ENCODE measurements around the gene GALNT10. TPM values are rescaled to one million over a fixed set of nuclear protein-coding genes. Genes with fewer than 3 reads are reported as not detected.

GALNT10 gene
- total and polyA plus RNA-seq, 2 experiments from 2014 or later: 3.2 to 12.9 TPM

GRCh38 chr5:154411338-154411737 is 220.8 kb downstream of the GALNT10 start:
- Histone ChIP-seq H3K27ac (ENCODE audit: low read depth) (no peak overlapping the region), H4K20me1 (replicated peaks; ENCODE audit: insufficient read depth) (no peaks in the 10 kb centered on the region), H3K27me3 (ENCODE audit: insufficient read depth) (no peaks in the 10 kb centered on the region), H3F3A (replicated peaks; ENCODE audit: low read depth) (no peaks in the 10 kb centered on the region), H3K4me3 (no peak overlapping the region), H3K9me2 (ENCODE audit: insufficient read depth) (no peaks in the 10 kb centered on the region), H3K79me2 (replicated peaks; ENCODE audit: insufficient read depth) (no peaks in the 10 kb centered on the region), H3K4me2 (no peak overlapping the region), H3K4me1 (ENCODE audit: insufficient read depth) (no peaks in the 10 kb centered on the region), H3K36me3 (ENCODE audit: insufficient read depth) (no peaks in the 10 kb centered on the region), H2AFZ (no peak overlapping the region)
- Mint-ChIP-seq H3K4me3 (no peak overlapping the region), H3K9me3 (no peaks in the 10 kb centered on the region), H3K4me1 (no peaks in the 10 kb centered on the region), H3K27me3 (ENCODE audit: insufficient read depth, low read depth, poor library complexity) (peaks cover 1% of the 10 kb centered on the region), H3K36me3 (ENCODE audit: low read depth) (no peaks in the 10 kb centered on the region), H3K27ac (no peak overlapping the region)
- ATAC-seq (no peak), DNase-seq (ENCODE audit: low spot score) (no peak)
- TF ChIP-seq REST (IDR thresholded peaks at IDR 0.05; ENCODE audit: unreplicated experiment): no peak
- TF ChIP-seq STAT1 (IDR thresholded peaks at IDR 0.05; ENCODE audit: unreplicated experiment): no peak
- TF ChIP-seq ZNF462 (CRISPR knock-in tag; IDR thresholded peaks at IDR 0.05): no peak
- TF ChIP-seq EZH2phosphoT487 (IDR thresholded peaks at IDR 0.05; ENCODE audit: unreplicated experiment): no peak
- TF ChIP-seq CREB1 (CRISPR knock-in tag; IDR thresholded peaks at IDR 0.05; ENCODE audit: low read depth): no peak
- TF ChIP-seq, protein P1, sequence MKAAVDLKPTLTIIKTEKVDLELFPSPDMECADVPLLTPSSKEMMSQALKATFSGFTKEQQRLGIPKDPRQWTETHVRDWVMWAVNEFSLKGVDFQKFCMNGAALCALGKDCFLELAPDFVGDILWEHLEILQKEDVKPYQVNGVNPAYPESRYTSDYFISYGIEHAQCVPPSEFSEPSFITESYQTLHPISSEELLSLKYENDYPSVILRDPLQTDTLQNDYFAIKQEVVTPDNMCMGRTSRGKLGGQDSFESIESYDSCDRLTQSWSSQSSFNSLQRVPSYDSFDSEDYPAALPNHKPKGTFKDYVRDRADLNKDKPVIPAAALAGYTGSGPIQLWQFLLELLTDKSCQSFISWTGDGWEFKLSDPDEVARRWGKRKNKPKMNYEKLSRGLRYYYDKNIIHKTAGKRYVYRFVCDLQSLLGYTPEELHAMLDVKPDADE (IDR thresholded peaks at IDR 0.05): no peak
- TF ChIP-seq POLR2AphosphoS5 (IDR thresholded peaks at IDR 0.05; ENCODE audit: low read depth): no peak
- no peak for TF ChIP-seq EZH2 (IDR thresholded peaks at IDR 0.05; ENCODE audit: low read depth, unreplicated experiment)
- TF ChIP-seq ZNF331 (CRISPR knock-in tag; IDR thresholded peaks at IDR 0.05; ENCODE audit: low read depth): no peak
- no peak for TF ChIP-seq NANOG (IDR thresholded peaks at IDR 0.05; ENCODE audit: borderline replicate concordance)

All from GM23338 (cell line).